Measurements from ENCODE around the gene NR3C1. TPM values are rescaled to one million over a fixed set of nuclear protein-coding genes. Genes with fewer than 3 reads are reported as not detected.
A peak's percentile ranks its signal among the peaks of the same experiment; 100 is the strongest.

The NR3C1 gene
- total and polyA plus RNA-seq, 2 of the 4 experiments (the other 2 are of a cell fraction), result 13.7 to 77.4 TPM

DNA sequence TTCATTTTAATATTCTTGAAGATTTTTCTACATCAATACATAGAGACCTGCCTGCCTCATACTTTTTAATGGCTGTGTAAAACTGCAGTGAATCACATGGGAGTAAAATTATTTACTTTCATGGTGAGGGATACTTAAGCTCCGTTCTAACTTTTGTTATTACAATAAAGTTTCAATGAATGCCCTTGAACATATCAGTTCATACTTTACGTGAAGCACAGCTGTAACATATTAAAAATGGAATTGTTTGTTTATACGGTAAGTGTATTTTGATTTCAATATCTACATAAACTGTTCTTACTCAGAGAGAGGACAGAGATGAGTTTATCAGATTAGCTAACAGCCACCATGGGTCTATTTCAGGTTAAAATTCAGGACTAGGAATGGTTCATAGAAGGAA is 155.1 kb downstream of the NR3C1 start (continued):
- TF ChIP-seq, protein P1, sequence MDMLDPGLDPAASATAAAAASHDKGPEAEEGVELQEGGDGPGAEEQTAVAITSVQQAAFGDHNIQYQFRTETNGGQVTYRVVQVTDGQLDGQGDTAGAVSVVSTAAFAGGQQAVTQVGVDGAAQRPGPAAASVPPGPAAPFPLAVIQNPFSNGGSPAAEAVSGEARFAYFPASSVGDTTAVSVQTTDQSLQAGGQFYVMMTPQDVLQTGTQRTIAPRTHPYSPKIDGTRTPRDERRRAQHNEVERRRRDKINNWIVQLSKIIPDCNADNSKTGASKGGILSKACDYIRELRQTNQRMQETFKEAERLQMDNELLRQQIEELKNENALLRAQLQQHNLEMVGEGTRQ (IDR thresholded peaks at IDR 0.05; ENCODE audit: low read depth, low read length), result no peak
- TF ChIP-seq RFX5 (IDR thresholded peaks at IDR 0.05; ENCODE audit: low read depth, low read length), result no peak

DNA sequence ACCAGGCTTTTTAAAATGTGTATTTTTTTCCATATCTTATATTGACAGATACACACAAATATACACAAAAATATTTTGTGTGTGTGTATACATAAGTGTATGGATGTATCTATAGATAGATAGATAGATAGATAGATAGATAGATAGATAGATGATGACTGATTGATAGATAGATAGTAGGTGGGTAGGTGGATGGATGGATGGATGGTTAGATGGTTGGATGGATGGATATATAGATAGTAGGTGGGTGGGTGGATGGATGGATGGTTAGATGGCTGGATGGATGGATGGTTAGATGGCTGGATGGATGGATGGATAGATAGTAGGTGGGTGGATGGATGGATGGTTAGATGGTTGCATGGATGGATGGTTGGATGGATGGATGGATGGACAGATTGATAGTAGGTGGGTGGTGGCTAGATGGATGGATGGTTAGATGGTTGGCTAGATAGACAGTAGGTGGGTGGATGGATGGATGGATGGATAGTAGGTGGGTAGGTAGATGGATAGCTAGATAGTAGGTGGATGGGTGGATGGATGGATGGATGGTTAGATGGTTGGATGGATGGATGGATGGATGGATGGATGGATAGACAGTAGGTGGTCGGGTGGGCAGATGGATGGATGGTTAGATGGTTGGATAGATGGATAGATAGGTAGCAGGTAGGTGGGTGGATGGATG is 156.2 kb downstream of the NR3C1 start:
- peaks cover 36% of the 10 kb centered on the region for H3K4me1 ChIP-seq (ENCODE audit: control insufficient read depth, insufficient read depth, low read length)
- in situ Hi-C loops (cut with MboI; ENCODE audit: low sequenced_read_pairs), result no loop called here
- no CpG with 5 or more reads among the region's 1 CpG for WGBS, 2 experiments (ENCODE audit: extremely low coverage in 2 of 2, insufficient read length in 1 of 2)
- H3K9ac ChIP-seq (ENCODE audit: low read depth, low read length), result no peak overlapping the region
- H2BK120ac ChIP-seq (ENCODE audit: low read depth, low read length), result peak overlapping the region; percentile 34
- ChIA-PET POLR2A (ENCODE audit: unreplicated experiment) (no interaction called here), CTCF (no interaction called here)
- no peak overlapping the region for H2AFZ ChIP-seq (replicated peaks; ENCODE audit: low read length, poor library complexity)
- peak overlapping the region; percentile 63; the same call in 1 of the 2 replicates for H2BK20ac ChIP-seq (ENCODE audit: low read depth, low read length)
- no peaks in the 10 kb centered on the region for H3K27me3 ChIP-seq (ENCODE audit: control insufficient read depth, insufficient read depth, low read length)
- no peaks in the 10 kb centered on the region for H4K20me1 ChIP-seq (ENCODE audit: insufficient read depth, low read length)
- no peak overlapping the region; the same call in 1 of the 2 replicates for H4K5ac ChIP-seq (ENCODE audit: low read depth, low read length)
- H3K27ac ChIP-seq (ENCODE audit: insufficient read depth, low read length), result peak overlapping the region; percentile 7; the same call in 1 of the 2 replicates
- dilution Hi-C loops (cut with HindIII; ENCODE audit: low sequenced_read_pairs, unreplicated experiment), result no loop called here
- peaks cover 0 to 11% of the 10 kb centered on the region in 2 experiments; a peak in 2 of 4 replicates for H3K79me1 ChIP-seq (ENCODE audit: low read depth in 1 of 2, low read length in 2 of 2)
- H3K9me3 ChIP-seq (ENCODE audit: control insufficient read depth, insufficient read depth, low read length), result no peaks in the 10 kb centered on the region
- H4K8ac ChIP-seq (ENCODE audit: low read depth in 2 of 2, low read length in 2 of 2), result peak overlapping the region in 1 of 2 experiments; percentile 11; a peak in 1 of 4 replicates
- H2BK15ac ChIP-seq (ENCODE audit: low read depth, low read length), result peak overlapping the region; percentile 41; the same call in 2 of the 3 replicates
- H2AK5ac ChIP-seq (ENCODE audit: low read depth, low read length), result peak overlapping the region; percentile 82
- no peaks in the 10 kb centered on the region for H3K36me3 ChIP-seq (ENCODE audit: control insufficient read depth, insufficient read depth, low read length)
- ATAC-seq (ENCODE audit: low read depth) (no peak), DNase-seq (no peak)
- H3K18ac ChIP-seq (ENCODE audit: low read depth, low read length), result peak overlapping the region; percentile 38
- no peak overlapping the region for H3K56ac ChIP-seq (ENCODE audit: extremely low read depth, insufficient read depth, low read length)
- no TSS peak for BruUV-seq (replicated peaks)
- no peak overlapping the region for H4K91ac ChIP-seq (ENCODE audit: insufficient read depth, low read depth, low read length)
- H3K14ac ChIP-seq (replicated peaks; ENCODE audit: low read depth, low read length), result no peak overlapping the region
- no peak overlapping the region for H3K23ac ChIP-seq (ENCODE audit: low read depth, low read length)
- no peak overlapping the region for H3K4me3 ChIP-seq (ENCODE audit: insufficient read depth, low read depth, low read length)
- H3K9me1 ChIP-seq (ENCODE audit: insufficient read depth, low read length), result peaks cover 26% of the 10 kb centered on the region
- no peak overlapping the region for H2AK9ac ChIP-seq (replicated peaks; ENCODE audit: low read depth, low read length, poor library complexity)
- H3K4me2 ChIP-seq (ENCODE audit: low read depth, low read length), result no peak overlapping the region
- peak overlapping the region; percentile 52 for H3K4ac ChIP-seq (ENCODE audit: low read depth, low read length)
- H2BK5ac ChIP-seq (ENCODE audit: low read depth, low read length, poor library complexity, severe bottlenecking), result peak overlapping the region; percentile 44
- intact Hi-C loops (cut with micrococcal nuclease), result loop anchor here (5.0 kb wide), 1 partner anchor 155 kb away; the partner anchor contains the start of gene NR3C1
- no peak for TF ChIP-seq NFE2L2 (IDR thresholded peaks at IDR 0.05; ENCODE audit: low read depth, low read length)
- TF ChIP-seq CEBPB (IDR thresholded peaks at IDR 0.05; ENCODE audit: low read depth, low read length), result no peak
- TF ChIP-seq, protein P1 (IDR thresholded peaks at IDR 0.05; ENCODE audit: low read depth, low read length), result no peak
- TF ChIP-seq RAD21 (IDR thresholded peaks at IDR 0.05; ENCODE audit: low read length), result no peak
- TF ChIP-seq, protein P2, sequence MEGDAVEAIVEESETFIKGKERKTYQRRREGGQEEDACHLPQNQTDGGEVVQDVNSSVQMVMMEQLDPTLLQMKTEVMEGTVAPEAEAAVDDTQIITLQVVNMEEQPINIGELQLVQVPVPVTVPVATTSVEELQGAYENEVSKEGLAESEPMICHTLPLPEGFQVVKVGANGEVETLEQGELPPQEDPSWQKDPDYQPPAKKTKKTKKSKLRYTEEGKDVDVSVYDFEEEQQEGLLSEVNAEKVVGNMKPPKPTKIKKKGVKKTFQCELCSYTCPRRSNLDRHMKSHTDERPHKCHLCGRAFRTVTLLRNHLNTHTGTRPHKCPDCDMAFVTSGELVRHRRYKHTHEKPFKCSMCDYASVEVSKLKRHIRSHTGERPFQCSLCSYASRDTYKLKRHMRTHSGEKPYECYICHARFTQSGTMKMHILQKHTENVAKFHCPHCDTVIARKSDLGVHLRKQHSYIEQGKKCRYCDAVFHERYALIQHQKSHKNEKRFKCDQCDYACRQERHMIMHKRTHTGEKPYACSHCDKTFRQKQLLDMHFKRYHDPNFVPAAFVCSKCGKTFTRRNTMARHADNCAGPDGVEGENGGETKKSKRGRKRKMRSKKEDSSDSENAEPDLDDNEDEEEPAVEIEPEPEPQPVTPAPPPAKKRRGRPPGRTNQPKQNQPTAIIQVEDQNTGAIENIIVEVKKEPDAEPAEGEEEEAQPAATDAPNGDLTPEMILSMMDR (conservative IDR thresholded peaks at IDR 0.05; ENCODE audit: low read depth, low read length), result no peak
- no peak for TF ChIP-seq MAZ (IDR thresholded peaks at IDR 0.05; ENCODE audit: borderline replicate concordance, low read depth, low read length)
- TF ChIP-seq RFX5 (IDR thresholded peaks at IDR 0.05; ENCODE audit: low read depth, low read length), result no peak
- no peak for TF ChIP-seq MAFK (IDR thresholded peaks at IDR 0.05; ENCODE audit: low read depth, low read length)
- no peak for TF ChIP-seq RCOR1 (IDR thresholded peaks at IDR 0.05; ENCODE audit: insufficient replicate concordance, low read length)
- TF ChIP-seq CHD1 (IDR thresholded peaks at IDR 0.05; ENCODE audit: low read depth, low read length), result no peak
